ENCODE results near the gene DOCK6.

The DOCK6 gene

DNA sequence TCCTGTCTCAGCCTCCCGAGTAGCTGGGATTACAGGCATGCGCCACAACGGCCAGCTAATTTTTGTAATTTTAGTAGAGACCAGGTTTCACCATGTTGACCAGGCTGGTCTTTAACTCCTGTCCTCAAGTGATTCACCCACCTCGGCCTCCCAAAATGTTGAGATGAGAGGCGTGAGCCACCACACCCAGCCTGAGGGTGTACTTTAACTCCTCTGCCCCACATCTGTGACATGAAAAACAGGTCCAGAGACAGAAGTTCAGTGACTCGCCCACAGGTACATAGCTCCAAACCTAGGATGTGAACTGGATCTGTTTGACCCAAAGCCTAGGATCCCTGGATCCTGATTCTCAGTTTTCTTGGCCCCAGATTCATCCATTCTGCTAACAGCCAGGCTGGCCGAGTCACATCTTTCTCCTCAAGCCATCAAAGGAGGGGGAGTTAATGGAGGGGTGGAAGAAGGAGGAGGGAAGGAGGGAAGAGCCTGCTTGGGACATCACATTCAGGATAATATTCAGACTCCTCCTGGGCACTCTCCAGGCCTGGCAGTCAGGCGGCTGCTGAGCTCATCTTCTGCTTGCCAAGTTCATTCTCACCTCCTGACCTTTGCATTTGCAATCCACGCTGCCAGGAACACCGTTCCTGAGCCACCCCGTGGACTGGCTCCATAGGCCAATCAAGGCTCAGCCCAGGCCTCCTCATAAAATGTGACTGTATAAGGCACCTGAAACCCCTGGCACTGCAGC, 109.8 kb downstream of the DOCK6 start:
- H3K4me3 Mint-ChIP-seq, result no peak overlapping the region
- H3K4me1 Mint-ChIP-seq, result peaks cover 8% of the 10 kb centered on the region
- H3K27me3 Mint-ChIP-seq, result peaks cover 24% of the 10 kb centered on the region
- ATAC-seq, result no peak
- H3K9me3 Mint-ChIP-seq, result no peaks in the 10 kb centered on the region
- no peak overlapping the region for H3K27ac Mint-ChIP-seq
- no peaks in the 10 kb centered on the region for H3K36me3 Mint-ChIP-seq

DNA sequence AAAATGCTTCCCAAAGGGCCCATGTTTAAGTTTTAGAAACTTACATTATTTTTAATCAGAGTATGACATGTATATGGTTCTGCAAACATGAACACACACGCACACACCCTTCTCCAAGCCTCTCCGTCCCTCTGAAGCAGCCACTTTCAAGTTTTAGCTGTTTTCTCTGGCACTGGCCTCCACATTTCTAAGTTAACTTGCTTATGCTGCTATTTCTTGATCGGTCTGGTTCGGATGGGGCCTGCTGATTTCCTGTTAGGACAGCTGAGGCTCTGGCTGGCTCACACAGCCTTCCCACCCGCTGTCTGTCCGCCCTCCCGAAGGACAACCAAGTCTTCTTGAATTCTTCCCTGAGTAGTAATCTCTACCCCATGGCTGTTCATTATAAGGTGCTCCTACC, 111.1 kb downstream of the DOCK6 start:
- H3K9me3 Mint-ChIP-seq, result no peaks in the 10 kb centered on the region
- no peak overlapping the region for H3K4me3 Mint-ChIP-seq
- H3K36me3 Mint-ChIP-seq, result no peaks in the 10 kb centered on the region
- H3K27ac Mint-ChIP-seq, result no peak overlapping the region
- H3K4me1 Mint-ChIP-seq, result peaks cover 8% of the 10 kb centered on the region
- H3K27me3 Mint-ChIP-seq, result peaks cover 24% of the 10 kb centered on the region
- no peak for ATAC-seq
